H9 (cell line): Measurements from ENCODE around the gene CCDC175. TPM values are rescaled to one million over a fixed set of nuclear protein-coding genes. Genes with fewer than 3 reads are reported as not detected.

Experiments
- DNase-seq: peaks from one replicate; pipeline ENCODE4 v3.0.0-alpha.2; 2017
- H2AFZ ChIP-seq: one replicate; pipeline ENCODE4 v1.6.1; 2013; ENCODE audit warnings: mild to moderate bottlenecking, low read length, control low read depth, moderate library complexity
- H2AK5ac ChIP-seq: 2 replicates; pipeline ENCODE4 v1.6.1; 2013; ENCODE audit warnings: low read length, control low read depth, mixed read lengths; ENCODE audit not compliant: insufficient read length
- H2BK120ac ChIP-seq: one replicate; pipeline ENCODE4 v1.6.1; 2013; ENCODE audit warnings: low read depth, mild to moderate bottlenecking, low read length, control low read depth, inconsistent platforms; ENCODE audit not compliant: poor library complexity, severe bottlenecking
- H2BK12ac ChIP-seq: 2 replicates; pipeline ENCODE4 v1.6.1; 2013; ENCODE audit warnings: low read length, control low read depth, mixed read lengths, low read depth; ENCODE audit not compliant: insufficient read length
- H2BK15ac ChIP-seq: 2 replicates; pipeline ENCODE4 v1.6.1; 2013; ENCODE audit warnings: low read depth, low read length, control low read depth
- H2BK20ac ChIP-seq: one replicate; pipeline ENCODE4 v1.6.1; 2013; ENCODE audit warnings: low read depth, mild to moderate bottlenecking, low read length, control low read depth, inconsistent platforms; ENCODE audit not compliant: poor library complexity, severe bottlenecking
- H2BK5ac ChIP-seq: 2 replicates; pipeline ENCODE4 v1.6.1; 2013; ENCODE audit warnings: low read length, control low read depth, mixed read lengths; ENCODE audit not compliant: insufficient read length
- H3K14ac ChIP-seq: 2 replicates; pipeline ENCODE4 v1.6.1; 2013; ENCODE audit warnings: low read length, control low read depth; ENCODE audit not compliant: insufficient read depth
- H3K18ac ChIP-seq: 2 replicates; pipeline ENCODE4 v1.6.1; 2013; ENCODE audit warnings: low read depth, mild to moderate bottlenecking, mixed read lengths, low read length, control low read depth; ENCODE audit not compliant: insufficient read length
- H3K23ac ChIP-seq: 2 replicates; pipeline ENCODE4 v1.6.1; 2013; ENCODE audit warnings: low read length, control low read depth, mixed read lengths, low read depth; ENCODE audit not compliant: insufficient read length
- H3K23me2 ChIP-seq: 2 replicates; pipeline ENCODE4 v1.6.1; 2013; ENCODE audit warnings: low read depth, mild to moderate bottlenecking, mixed read lengths, low read length, control low read depth; ENCODE audit not compliant: insufficient read length, poor library complexity, severe bottlenecking
- H3K27ac ChIP-seq: 2 replicates; pipeline ENCODE4 v1.5.1; 2013; ENCODE audit warnings: low read length, control low read depth, mixed read lengths, low read depth; ENCODE audit not compliant: insufficient read length
- H3K27me3 ChIP-seq: 2 replicates; pipeline ENCODE4 v1.6.1; 2013; ENCODE audit warnings: low read length, control low read depth, inconsistent platforms; ENCODE audit not compliant: insufficient read depth
- H3K4ac ChIP-seq: 2 replicates; pipeline ENCODE4 v1.6.1; 2013; ENCODE audit warnings: low read depth, mild to moderate bottlenecking, control low read depth, inconsistent platforms, low read length, moderate library complexity
- H3K4me1 ChIP-seq: 2 replicates; pipeline ENCODE4 v1.6.1; 2013; ENCODE audit warnings: low read length, control low read depth, inconsistent platforms; ENCODE audit not compliant: insufficient read depth
- H3K4me2 ChIP-seq: 2 replicates; pipeline ENCODE4 v1.6.1; 2013; ENCODE audit warnings: low read length, control low read depth, mixed read lengths; ENCODE audit not compliant: insufficient read length, insufficient read depth
- H3K56ac ChIP-seq: 2 replicates; pipeline ENCODE4 v1.6.1; 2013; ENCODE audit warnings: low read depth, mild to moderate bottlenecking, mixed read lengths, low read length, control low read depth; ENCODE audit not compliant: insufficient read length
- H3K79me1 ChIP-seq: 2 replicates; pipeline ENCODE4 v1.6.1; 2013; ENCODE audit warnings: low read depth, mild to moderate bottlenecking, moderate library complexity, low read length, control low read depth, inconsistent platforms; ENCODE audit not compliant: insufficient read depth, poor library complexity, severe bottlenecking
- H3K79me2 ChIP-seq: 2 replicates; pipeline ENCODE4 v1.6.1; 2013; ENCODE audit warnings: low read length, control low read depth, inconsistent platforms; ENCODE audit not compliant: insufficient read depth
- H3K9ac ChIP-seq: 2 replicates; pipeline ENCODE4 v1.6.1; 2013; ENCODE audit warnings: low read length, control low read depth, mixed read lengths; ENCODE audit not compliant: insufficient read length; ENCODE audit errors: extremely low read depth
- H3K9me3 ChIP-seq: one replicate; pipeline ENCODE4 v1.6.1; 2013; ENCODE audit warnings: low read depth, low read length, inconsistent platforms; ENCODE audit not compliant: control insufficient read depth
- H3T11ph ChIP-seq: one replicate; pipeline ENCODE4 v1.6.1; 2013; ENCODE audit warnings: mild to moderate bottlenecking, low read length, control low read depth, inconsistent platforms
- H4K20me1 ChIP-seq: one replicate; pipeline ENCODE4 v1.6.1; 2013; ENCODE audit not compliant: control insufficient read depth, insufficient read length, insufficient read depth
- H4K5ac ChIP-seq: 2 replicates; pipeline ENCODE4 v1.6.1; 2013; ENCODE audit warnings: low read depth, mild to moderate bottlenecking, mixed read lengths, low read length, control low read depth; ENCODE audit not compliant: insufficient read length
- H4K8ac ChIP-seq: replicated peaks from 2 replicates; pipeline ENCODE4 v1.6.1; 2013; ENCODE audit warnings: low read length, control low read depth, mixed read lengths, low read depth; ENCODE audit not compliant: insufficient read length
- H4K91ac ChIP-seq: 2 replicates; pipeline ENCODE4 v1.6.1; 2013; ENCODE audit warnings: low read depth, mild to moderate bottlenecking, moderate library complexity, mixed read lengths, low read length, control low read depth; ENCODE audit not compliant: insufficient read length
- H3K27ac Mint-ChIP-seq, 3 experiments: 2 replicates in 2 of 3; 3 replicates in 1 of 3; pipeline ENCODE4 v1.8.0; 2020 to 2021; ENCODE audit warnings: mixed read lengths in 3 of 3, mild to moderate bottlenecking in 1 of 3, moderate library complexity in 1 of 3
- H3K27me3 Mint-ChIP-seq: 2 replicates; pipeline ENCODE4 v1.8.0; 2021; ENCODE audit warnings: low read depth, mild to moderate bottlenecking, moderate library complexity, mixed read lengths
- H3K36me3 Mint-ChIP-seq, 3 experiments: 2 replicates in 2 of 3; 3 replicates in 1 of 3; pipeline ENCODE4 v1.8.0; 2020 to 2021; ENCODE audit warnings: low read depth in 3 of 3, mixed read lengths in 3 of 3; ENCODE audit not compliant: insufficient read depth in 1 of 3
- H3K4me1 Mint-ChIP-seq, 2 experiments: 2 replicates each; pipeline ENCODE4 v1.8.0; 2020; ENCODE audit warnings: mixed read lengths in 2 of 2
- H3K4me3 Mint-ChIP-seq, 2 experiments: 2 replicates in 1 of 2; 3 replicates in 1 of 2; pipeline ENCODE4 v1.8.0; 2020 to 2021; ENCODE audit warnings: mild to moderate bottlenecking in 2 of 2, mixed read lengths in 2 of 2, moderate library complexity in 1 of 2
- H3K9me3 Mint-ChIP-seq, 2 experiments: 2 replicates in 1 of 2; 3 replicates in 1 of 2; pipeline ENCODE4 v1.8.0; 2020; ENCODE audit warnings: mild to moderate bottlenecking in 2 of 2, mixed read lengths in 2 of 2, moderate library complexity in 1 of 2
- WGBS: extraction: QIAGEN DNeasy Blood & Tissue Kit; methylation state at CpG from one replicate; pipeline ENCODE4 v1.1.7; 2013; ENCODE audit warnings: missing lambda C conversion rate, low lambda C conversion rate, mixed read lengths; ENCODE audit not compliant: insufficient read length; ENCODE audit errors: extremely low coverage; 5-methylcytosine and 5-hydroxymethylcytosine counted together
- total RNA-seq: library from RNA; stranded (reverse); gene quantifications from 2 replicates; pipeline ENCODE4 v1.2.1, GENCODE V29; 2021
- TF ChIP-seq, protein P1 (sequence below): fragments of 200-600 bp; sonication (generic); conservative IDR thresholded peaks from 3 replicates; pipeline ENCODE4 v1.8.0; 2021; ENCODE audit warnings: antibody characterized with exemption, mild to moderate bottlenecking

CCDC175 gene
- total RNA-seq, 1 experiment from 2014 or later: 0.09 TPM

DNA sequence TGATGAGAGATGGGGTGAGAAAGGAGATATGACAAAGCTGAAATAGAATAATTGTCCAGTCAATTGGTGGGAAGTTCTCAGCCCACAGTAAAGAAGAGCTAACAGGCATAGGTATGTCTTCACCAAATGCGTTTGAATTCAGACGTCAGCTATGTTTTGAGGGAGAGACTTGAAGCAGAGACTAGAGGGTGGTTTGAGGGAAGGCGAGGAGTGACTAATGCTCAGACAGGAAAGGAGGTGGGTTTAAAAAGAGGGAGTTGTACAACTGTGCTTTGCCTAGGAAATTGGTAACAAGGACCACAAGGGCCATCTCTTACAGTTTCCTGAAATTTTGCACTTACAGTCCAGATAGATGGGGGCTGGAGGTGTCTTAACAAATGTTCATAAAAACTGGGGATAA lies 85.9 kb downstream of the CCDC175 start:
- WGBS: no CpG with 5 or more reads among the region's 3 CpGs
- H2BK20ac ChIP-seq: no peak overlapping the region
- H3K4ac ChIP-seq: no peak overlapping the region
- no peak overlapping the region for H3K4me2 ChIP-seq
- no peak overlapping the region for H3K18ac ChIP-seq
- H3K79me2 ChIP-seq: no peaks in the 10 kb centered on the region; the same call in 1 of the 2 replicates
- H3K79me1 ChIP-seq: peaks cover 3% of the 10 kb centered on the region
- peaks cover 0 to 1% of the 10 kb centered on the region in 2 experiments; a peak in 1 of 4 replicates for H3K4me1 Mint-ChIP-seq
- DNase-seq: no peak
- no peak overlapping the region for H3K23ac ChIP-seq
- H3K9ac ChIP-seq: no peak overlapping the region
- no peak overlapping the region for H2AK5ac ChIP-seq
- no peaks in the 10 kb centered on the region for H3K27me3 Mint-ChIP-seq
- no peak overlapping the region for H4K91ac ChIP-seq
- no peaks in the 10 kb centered on the region for H3K4me1 ChIP-seq
- no peak overlapping the region for H3K4me3 Mint-ChIP-seq
- H3K27ac Mint-ChIP-seq: 0 out of 7 replicates have a peak overlapping the region, but pooled peaks of 1 of the 3 experiments have one; percentile 37
- H2BK12ac ChIP-seq: no peak overlapping the region
- H4K5ac ChIP-seq: no peak overlapping the region
- H3K9me3 Mint-ChIP-seq: no peaks in the 10 kb centered on the region
- H4K20me1 ChIP-seq: no peaks in the 10 kb centered on the region
- no peak overlapping the region for H4K8ac ChIP-seq
- no peak overlapping the region for H2BK120ac ChIP-seq
- no peak overlapping the region for H2BK5ac ChIP-seq
- H3K27ac ChIP-seq: no peak overlapping the region
- H3K56ac ChIP-seq: no peak overlapping the region
- no peak overlapping the region for H2AFZ ChIP-seq
- H2BK15ac ChIP-seq: no peak overlapping the region
- H3K27me3 ChIP-seq: no peaks in the 10 kb centered on the region
- H3K14ac ChIP-seq: no peak overlapping the region
- no peaks in the 10 kb centered on the region for H3K9me3 ChIP-seq
- TF ChIP-seq, protein P1, sequence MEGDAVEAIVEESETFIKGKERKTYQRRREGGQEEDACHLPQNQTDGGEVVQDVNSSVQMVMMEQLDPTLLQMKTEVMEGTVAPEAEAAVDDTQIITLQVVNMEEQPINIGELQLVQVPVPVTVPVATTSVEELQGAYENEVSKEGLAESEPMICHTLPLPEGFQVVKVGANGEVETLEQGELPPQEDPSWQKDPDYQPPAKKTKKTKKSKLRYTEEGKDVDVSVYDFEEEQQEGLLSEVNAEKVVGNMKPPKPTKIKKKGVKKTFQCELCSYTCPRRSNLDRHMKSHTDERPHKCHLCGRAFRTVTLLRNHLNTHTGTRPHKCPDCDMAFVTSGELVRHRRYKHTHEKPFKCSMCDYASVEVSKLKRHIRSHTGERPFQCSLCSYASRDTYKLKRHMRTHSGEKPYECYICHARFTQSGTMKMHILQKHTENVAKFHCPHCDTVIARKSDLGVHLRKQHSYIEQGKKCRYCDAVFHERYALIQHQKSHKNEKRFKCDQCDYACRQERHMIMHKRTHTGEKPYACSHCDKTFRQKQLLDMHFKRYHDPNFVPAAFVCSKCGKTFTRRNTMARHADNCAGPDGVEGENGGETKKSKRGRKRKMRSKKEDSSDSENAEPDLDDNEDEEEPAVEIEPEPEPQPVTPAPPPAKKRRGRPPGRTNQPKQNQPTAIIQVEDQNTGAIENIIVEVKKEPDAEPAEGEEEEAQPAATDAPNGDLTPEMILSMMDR: no peak
- H3K36me3 Mint-ChIP-seq: peaks cover 38 to 74% (median 72%) of the 10 kb centered on the region in 3 experiments
- no peaks in the 10 kb centered on the region for H3K23me2 ChIP-seq
- no peak overlapping the region for H3T11ph ChIP-seq
